PC-9 (cell line): ENCODE data around the gene ATP6V1G2. TPM values are rescaled to one million over a fixed set of nuclear protein-coding genes. Genes with fewer than 3 reads are reported as not detected.

Experiments
- BruUV-seq: library from RNA; stranded (reverse); fragments of 400-500 nt; replicated peaks from 2 replicates; lab custom pipeline; 2021; lab: Mats Ljungman, UMichigan
- CTCF ChIA-PET: fragments of 300-600 bp; sonication (Branson Sonifier 250); formaldehyde crosslinking; loops from one replicate; lab custom pipeline; 2022; ENCODE audit warnings: antibody characterized with exemption; lab: Charles Lee
- POLR2A ChIA-PET: fragments of 300-600 bp; sonication (Branson Sonifier 250); formaldehyde crosslinking; loops from one replicate; lab custom pipeline; 2022; ENCODE audit warnings: antibody characterized with exemption; ENCODE audit not compliant: unreplicated experiment; lab: Charles Lee
- DNase-seq, 2 experiments: peaks; one replicate each; pipeline versions ENCODE4 v3.0.0 to v3.0.0-alpha.2; 2015 to 2022; ENCODE audit warnings: mixed read lengths in 1 of 2
- H2AFZ ChIP-seq: fragments of 200-600 bp; sonication (generic); 2 replicates; pipeline ENCODE4 v1.8.1; 2017; ENCODE audit warnings: antibody characterized with exemption
- H3F3A ChIP-seq: fragments of 200-600 bp; sonication (generic); 2 replicates; pipeline ENCODE4 v1.8.1; 2017; ENCODE audit warnings: antibody characterized with exemption, mild to moderate bottlenecking, low read depth; ENCODE audit not compliant: insufficient read depth
- H3K27ac ChIP-seq: fragments of 200-600 bp; sonication (generic); 2 replicates; pipeline ENCODE4 v1.6.1; 2016; ENCODE audit warnings: mixed run types
- H3K27me3 ChIP-seq: fragments of 200-600 bp; sonication (generic); 2 replicates; pipeline ENCODE4 v1.6.1; 2016; ENCODE audit warnings: low read depth, mixed run types; ENCODE audit not compliant: insufficient read depth
- H3K36me3 ChIP-seq: fragments of 200-600 bp; sonication (generic); 2 replicates; pipeline ENCODE4 v1.6.1; 2016; ENCODE audit warnings: low read depth, mixed run types
- H3K4me1 ChIP-seq: fragments of 200-600 bp; sonication (generic); replicated peaks from 2 replicates; pipeline ENCODE4 v1.6.1; 2016; ENCODE audit warnings: mixed run types; ENCODE audit not compliant: insufficient read depth
- H3K4me2 ChIP-seq: fragments of 200-600 bp; sonication (generic); 2 replicates; pipeline ENCODE4 v1.6.1; 2017; ENCODE audit warnings: mixed run types
- H3K4me3 ChIP-seq: fragments of 200-600 bp; sonication (generic); 2 replicates; pipeline ENCODE4 v1.6.1; 2016; ENCODE audit warnings: mixed run types
- H3K79me2 ChIP-seq: fragments of 200-600 bp; sonication (generic); 2 replicates; pipeline ENCODE4 v1.6.1; 2017; ENCODE audit warnings: low read depth, mixed run types
- H3K9me2 ChIP-seq: fragments of 200-600 bp; sonication (generic); 2 replicates; pipeline ENCODE4 v1.8.1; 2017; ENCODE audit warnings: mild to moderate bottlenecking; ENCODE audit not compliant: insufficient read depth
- H3K9me3 ChIP-seq: fragments of 200-600 bp; sonication (generic); 2 replicates; pipeline ENCODE4 v1.8.1; 2016; ENCODE audit warnings: low read depth; ENCODE audit not compliant: insufficient read depth
- H4K20me1 ChIP-seq: fragments of 200-600 bp; sonication (generic); 2 replicates; pipeline ENCODE4 v1.8.1; 2017; ENCODE audit not compliant: insufficient read depth
- EZH2 ChIP-seq: fragments of 200-600 bp; sonication (generic); IDR thresholded peaks from 2 replicates; pipeline ENCODE4 v1.8.0; 2017; ENCODE audit warnings: antibody characterized with exemption, low read depth
- intact Hi-C: fragments of 100-400 bp; cut with micrococcal nuclease; formaldehyde crosslinking; loops from one replicate; pipeline ENCODE4 v1.10.0; 2022; ENCODE audit not compliant: unreplicated experiment
- total RNA-seq: library from RNA; stranded (reverse); gene quantifications from 2 replicates; pipeline ENCODE4 v1.2.3, GENCODE V29; 2021
- TF ChIP-seq, protein P1 (sequence below): fragments of 200-600 bp; sonication (generic); conservative IDR thresholded peaks from 2 replicates; pipeline ENCODE4 v1.6.1; 2017; ENCODE audit warnings: mixed run types, antibody characterized with exemption, mild to moderate bottlenecking, moderate library complexity

ATP6V1G2 gene
- total RNA-seq, 1 experiment from 2014 or later, result 1.8 TPM

GRCh38 chr6:31547727-31548543, 1.5 kb upstream of the ATP6V1G2 start:
- Histone ChIP-seq H3K9me3 (no peaks in the 10 kb centered on the region), H3K4me3 (peak overlapping the region; percentile 78), H3K27ac (peak overlapping the region; percentile 89), H2AFZ (peak overlapping the region; percentile 78), H3K79me2 (peaks cover 24% of the 10 kb centered on the region), H3K9me2 (no peaks in the 10 kb centered on the region), H3K36me3 (peaks cover 12% of the 10 kb centered on the region; the same call in 1 of the 2 replicates), H3F3A (peaks cover 12% of the 10 kb centered on the region; the same call in 1 of the 2 replicates), H3K4me2 (peak overlapping the region; percentile 88), H4K20me1 (no peaks in the 10 kb centered on the region), H3K4me1 (peaks cover 16% of the 10 kb centered on the region), H3K27me3 (no peaks in the 10 kb centered on the region)
- TF ChIP-seq, protein P1, sequence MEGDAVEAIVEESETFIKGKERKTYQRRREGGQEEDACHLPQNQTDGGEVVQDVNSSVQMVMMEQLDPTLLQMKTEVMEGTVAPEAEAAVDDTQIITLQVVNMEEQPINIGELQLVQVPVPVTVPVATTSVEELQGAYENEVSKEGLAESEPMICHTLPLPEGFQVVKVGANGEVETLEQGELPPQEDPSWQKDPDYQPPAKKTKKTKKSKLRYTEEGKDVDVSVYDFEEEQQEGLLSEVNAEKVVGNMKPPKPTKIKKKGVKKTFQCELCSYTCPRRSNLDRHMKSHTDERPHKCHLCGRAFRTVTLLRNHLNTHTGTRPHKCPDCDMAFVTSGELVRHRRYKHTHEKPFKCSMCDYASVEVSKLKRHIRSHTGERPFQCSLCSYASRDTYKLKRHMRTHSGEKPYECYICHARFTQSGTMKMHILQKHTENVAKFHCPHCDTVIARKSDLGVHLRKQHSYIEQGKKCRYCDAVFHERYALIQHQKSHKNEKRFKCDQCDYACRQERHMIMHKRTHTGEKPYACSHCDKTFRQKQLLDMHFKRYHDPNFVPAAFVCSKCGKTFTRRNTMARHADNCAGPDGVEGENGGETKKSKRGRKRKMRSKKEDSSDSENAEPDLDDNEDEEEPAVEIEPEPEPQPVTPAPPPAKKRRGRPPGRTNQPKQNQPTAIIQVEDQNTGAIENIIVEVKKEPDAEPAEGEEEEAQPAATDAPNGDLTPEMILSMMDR, result no peak
- TF ChIP-seq EZH2, result no peak
- ChIA-PET CTCF (interaction anchor here (0.6 to 1.4 kb wide), 2 partner anchors 32 to 49 kb away, joined by 3 read pairs; no protein-coding TSS in a partner anchor), POLR2A (interaction anchor here (0.6 kb wide), 1 partner anchor 49 kb away, joined by 6 read pairs; no protein-coding TSS in a partner anchor)
- intact Hi-C loops, result loop anchor here (2.0 to 10.0 kb wide), 6 partner anchors 117 to 865 kb away; partner anchors contain the start of genes CLIC1, GPANK1, GPSM3 and HSPA1B
- TSS peak; percentile 46 for BruUV-seq
- DNase-seq, result no peak

DNA sequence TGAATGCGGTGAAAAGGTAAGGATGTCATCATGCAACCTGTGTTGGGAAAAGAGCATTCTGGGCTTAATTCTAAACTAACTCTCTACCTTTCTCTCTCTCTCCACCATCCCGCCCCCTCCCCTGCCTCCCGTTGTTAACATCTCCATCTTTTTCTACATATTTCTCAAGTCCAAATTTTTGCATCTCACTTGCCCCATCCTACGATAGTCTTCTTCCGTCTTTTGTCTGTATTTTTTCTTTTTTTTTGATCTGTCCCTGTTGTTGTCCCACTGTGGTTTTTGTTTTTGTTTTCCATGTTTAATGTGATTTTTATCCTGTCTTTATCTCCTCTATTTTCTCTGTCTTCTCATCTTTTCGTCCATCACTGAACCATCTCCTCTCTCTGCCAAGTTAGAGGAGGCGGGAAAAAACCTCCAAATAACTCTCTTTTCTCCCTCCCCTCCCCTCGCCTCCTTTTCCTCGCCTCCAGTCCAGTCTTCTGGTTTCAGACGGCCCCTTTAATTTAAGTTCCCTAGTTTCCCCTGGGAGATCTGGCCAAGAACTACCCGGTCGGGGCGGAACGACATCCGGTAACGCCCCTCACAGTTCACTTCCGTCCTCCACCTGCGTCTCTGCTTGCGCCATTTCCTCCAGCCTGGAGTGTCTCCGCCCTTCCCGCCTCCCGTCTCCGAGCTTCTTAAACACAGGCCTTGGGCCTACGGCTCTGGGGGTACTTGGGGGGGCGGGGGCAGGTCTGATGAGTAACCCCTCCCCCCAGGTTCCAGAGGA, 734 bp upstream of the ATP6V1G2 start, which contains the start of gene NFKBIL1:
Gene NFKBIL1 (plus strand): TSS at position 651 of the 769 bp plus-strand sequence. CDS start 87 bp downstream, at position 738.
- H3K9me3 ChIP-seq, result no peaks in the 10 kb centered on the region
- TF ChIP-seq EZH2, result no peak
- TF ChIP-seq, protein P1, result peak; percentile 23; the same call in 1 of the 2 replicates
- BruUV-seq, result no TSS peak
- peaks cover 17% of the 10 kb centered on the region; the same call in 1 of the 2 replicates for H3F3A ChIP-seq
- peaks cover 18% of the 10 kb centered on the region for H3K4me1 ChIP-seq
- H3K79me2 ChIP-seq, result peaks cover 29% of the 10 kb centered on the region
- no peaks in the 10 kb centered on the region for H3K27me3 ChIP-seq
- DNase-seq, result peak; percentile 88 to 89
- POLR2A ChIA-PET, result interaction anchor here (0.5 to 0.6 kb wide), 4 partner anchors 106 to 118 kb away, joined by 3 to 18 read pairs (median 10); partner anchors contain the start of genes BAG6, C6orf47 and GPANK1
- H3K4me2 ChIP-seq, result peak within 1 kb of the TSS; percentile 88
- no peaks in the 10 kb centered on the region for H3K9me2 ChIP-seq
- peak within 1 kb of the TSS; percentile 78 for H2AFZ ChIP-seq
- H3K36me3 ChIP-seq, result peaks cover 12% of the 10 kb centered on the region; the same call in 1 of the 2 replicates
- peak within 1 kb of the TSS; percentile 78 for H3K4me3 ChIP-seq
- peak within 1 kb of the TSS; percentile 89 for H3K27ac ChIP-seq
- CTCF ChIA-PET, result interaction anchor here (0.6 kb wide), 3 partner anchors 33 to 58 kb away, joined by 3 to 13 read pairs (median 5); no protein-coding TSS in a partner anchor
- intact Hi-C loops, result loop anchor here (1.0 to 10.0 kb wide), 10 partner anchors 51 to 1321 kb away; partner anchors contain the start of genes CLIC1, GPANK1, GPSM3 and HSPA1B
- no peaks in the 10 kb centered on the region for H4K20me1 ChIP-seq
